Endothelial cell of umbilical vein (primary cell): Measurements from ENCODE around the gene UVRAG. TPM values are rescaled to one million over a fixed set of nuclear protein-coding genes. Genes with fewer than 3 reads are reported as not detected.

Source experiments
- BruUV-seq: library from RNA; stranded (reverse); fragments of 400-500 nt; replicated peaks from 2 replicates; lab custom pipeline; 2021; lab: Mats Ljungman, UMichigan
- CTCF ChIA-PET: fragments of 300-600, 350-600 bp; sonication (Branson Sonifier 250); formaldehyde crosslinking; loops from one replicate; lab custom pipeline; 2021; ENCODE audit warnings: antibody characterized with exemption, inconsistent platforms; lab: Charles Lee
- POLR2A ChIA-PET: fragments of 300-600, 350-600 bp; sonication (Branson Sonifier 250); formaldehyde crosslinking; loops from one replicate; lab custom pipeline; 2021; ENCODE audit warnings: antibody characterized with exemption, inconsistent platforms; lab: Charles Lee
- DNase-seq: peaks from one replicate; pipeline ENCODE4 v3.0.0-alpha.2; 2011; ENCODE audit warnings: low read depth, low spot score
- FAIRE-seq: peaks from 2 replicates; lab custom pipeline; 2011; peaks lifted over from hg19 to GRCh38; lab: Jason Lieb, UNC
- H2AFZ ChIP-seq: 2 replicates; pipeline ENCODE4 v1.6.0; 2012; ENCODE audit warnings: low read depth, low read length, control low read depth, inconsistent platforms
- H3K27ac ChIP-seq: 2 replicates; pipeline ENCODE4 v1.5.1; 2011; ENCODE audit warnings: low read depth, mild to moderate bottlenecking, control low read depth, low read length, moderate library complexity; ENCODE audit not compliant: insufficient read depth
- H3K27me3 ChIP-seq, 2 experiments: 2 replicates each; pipeline versions ENCODE4 v1.6.0 to v1.6.1; 2011; ENCODE audit warnings: low read length in 2 of 2, mixed read lengths in 1 of 2; ENCODE audit not compliant: control insufficient read depth in 2 of 2, insufficient read depth in 2 of 2
- H3K36me3 ChIP-seq, 2 experiments: 2 replicates in 1 of 2; 3 replicates in 1 of 2; pipeline ENCODE4 v1.5.1; 2011; ENCODE audit warnings: low read length in 2 of 2, mild to moderate bottlenecking in 1 of 2, moderate library complexity in 1 of 2; ENCODE audit not compliant: control insufficient read depth in 2 of 2, insufficient read depth in 2 of 2; ENCODE audit errors: extremely low read depth in 1 of 2
- H3K4me1 ChIP-seq: 3 replicates; pipeline ENCODE4 v1.5.1; 2011; ENCODE audit warnings: mild to moderate bottlenecking, low read length; ENCODE audit not compliant: control insufficient read depth, insufficient read depth; ENCODE audit errors: extremely low read depth
- H3K4me2 ChIP-seq: 2 replicates; pipeline ENCODE4 v1.6.1; 2011; ENCODE audit warnings: low read length, control low read depth, mixed read lengths; ENCODE audit not compliant: insufficient read depth
- H3K4me3 ChIP-seq, 3 experiments: fragments of 200-600 bp in 1 of 3; sonication (generic), shearing (Covaris generic) in 1 of 3; replicated peaks in 1 of 3; 2 replicates each; pipeline ENCODE4 v1.5.1; 2011 to 2016; ENCODE audit warnings: control low read depth in 3 of 3, low read length in 3 of 3, mild to moderate bottlenecking in 2 of 3, inconsistent platforms in 1 of 3, low read depth in 1 of 3, moderate library complexity in 1 of 3; ENCODE audit not compliant: insufficient read depth in 1 of 3
- H3K79me2 ChIP-seq: 2 replicates; pipeline ENCODE4 v1.6.0; 2012; ENCODE audit warnings: low read length, inconsistent platforms; ENCODE audit not compliant: control insufficient read depth, insufficient read depth
- H3K9ac ChIP-seq: replicated peaks from 2 replicates; pipeline ENCODE3; 2011; ENCODE audit warnings: low read length, control low read depth; ENCODE audit not compliant: insufficient read depth; ENCODE audit errors: extremely low read depth
- H3K9me1 ChIP-seq: replicated peaks from 3 replicates; pipeline ENCODE4 v1.6.0; 2011; ENCODE audit warnings: mild to moderate bottlenecking, low read length; ENCODE audit not compliant: control insufficient read depth, insufficient read depth; ENCODE audit errors: extremely low read depth
- H3K9me3 ChIP-seq: replicated peaks from 2 replicates; pipeline ENCODE4 v1.5.1; 2012; ENCODE audit warnings: low read length, inconsistent platforms; ENCODE audit not compliant: control insufficient read depth, insufficient read depth
- H4K20me1 ChIP-seq: replicated peaks from 2 replicates; pipeline ENCODE3; 2011; ENCODE audit warnings: mild to moderate bottlenecking, low read length; ENCODE audit not compliant: control insufficient read depth, insufficient read depth; ENCODE audit errors: extremely low read depth
- EZH2 ChIP-seq: IDR thresholded peaks from 2 replicates; pipeline ENCODE4 v1.6.1; 2012; ENCODE audit warnings: borderline replicate concordance, low read depth, mild to moderate bottlenecking, moderate library complexity, low read length, inconsistent platforms; ENCODE audit not compliant: severe bottlenecking
- FOS ChIP-seq: IDR thresholded peaks from 2 replicates; pipeline ENCODE4 v1.6.1; 2011; ENCODE audit warnings: mild to moderate bottlenecking, low read length, moderate library complexity, borderline replicate concordance; ENCODE audit not compliant: insufficient read depth
- GATA2 ChIP-seq: IDR thresholded peaks from 2 replicates; pipeline ENCODE4 v1.7.0; 2011; ENCODE audit warnings: low read depth, mild to moderate bottlenecking, moderate library complexity, mixed read lengths, low read length; ENCODE audit not compliant: insufficient read length, insufficient read depth
- JUN ChIP-seq: IDR thresholded peaks from 2 replicates; pipeline ENCODE4 v1.6.1; 2011; ENCODE audit warnings: borderline replicate concordance, low read depth; ENCODE audit not compliant: insufficient read length, insufficient read depth
- MYC ChIP-seq: IDR thresholded peaks from one replicate; pipeline ENCODE4 v1.6.1; 2011; ENCODE audit warnings: mild to moderate bottlenecking, low read depth, low read length
- POLR2A ChIP-seq: IDR thresholded peaks from 2 replicates; pipeline ENCODE4 v1.6.1; 2012; ENCODE audit warnings: low read depth, mild to moderate bottlenecking, control low read depth, low read length
- POLR2AphosphoS5 ChIP-seq: IDR thresholded peaks from 2 replicates; pipeline ENCODE4 v1.6.1; 2012; ENCODE audit warnings: low read depth, mild to moderate bottlenecking, control low read depth, low read length, moderate library complexity; ENCODE audit not compliant: insufficient read depth
- dilution Hi-C: fragments of 300-500 bp; cut with MboI; formaldehyde crosslinking; loops from one replicate; pipeline ENCODE4 v1.15.0; 2019; ENCODE audit warnings: low sequenced_read_pairs; ENCODE audit not compliant: extremely low pct_ligation_motif_present
- intact Hi-C: fragments of 100-400 bp; cut with micrococcal nuclease; formaldehyde crosslinking; loops from one replicate; pipeline ENCODE4 v1.10.0; 2022
- polyA plus RNA-seq, 4 experiments: library from polyadenylated mRNA; depleted of rRNA in 3 of 4; stranded (reverse) in 3 of 4; unstranded in 1 of 4; fragments of >200 nt; gene quantifications; 2 replicates each; pipeline versions ENCODE4 v1.2.1 to v1.2.3, GENCODE V29; 2011 to 2012; ENCODE audit warnings: missing spikeins in 1 of 4
- total RNA-seq: library from RNA; stranded (reverse); gene quantifications from 2 replicates; pipeline ENCODE4 v1.2.3, GENCODE V29; 2021
- TF ChIP-seq, protein P1 (sequence below): IDR thresholded peaks from 2 replicates; pipeline ENCODE4 v1.6.1; 2011; ENCODE audit not compliant: insufficient read depth, insufficient read length
- TF ChIP-seq, protein P2 (sequence below), 2 donors: IDR thresholded peaks; 1 replicate in 1 of 2; 2 replicates in 1 of 2; pipeline ENCODE4 v1.5.1; 2011; ENCODE audit warnings: low read length in 2 of 2, mild to moderate bottlenecking in 2 of 2, moderate library complexity in 2 of 2, control low read depth in 1 of 2, inconsistent platforms in 1 of 2, low read depth in 1 of 2; ENCODE audit not compliant: insufficient read depth in 1 of 2; ENCODE audit errors: extremely low read depth in 1 of 2

Gene UVRAG
- total and polyA plus RNA-seq, 2 donors (not counting 3 experiments of a cell fraction or from before 2014, with no cell fraction given): 21.2 to 65.6 TPM

GRCh38 chr11:75827562-75827961, 12.6 kb downstream of the UVRAG start:
- dilution Hi-C loops (no loop called here), intact Hi-C loops (loop anchor here (1.0 to 5.0 kb wide), 3 partner anchors 14 to 360 kb away; no protein-coding TSS in a partner anchor)
- peak overlapping the region; percentile 86 for H3K9ac ChIP-seq
- DNase-seq: peak; percentile 73
- no peak for FAIRE-seq
- peaks cover 1 to 2% of the 10 kb centered on the region in 2 experiments for H3K36me3 ChIP-seq
- H3K79me2 ChIP-seq: peaks cover 81% of the 10 kb centered on the region
- H3K4me3 ChIP-seq: peak overlapping the region in 1 of 3 experiments; percentile 21
- peak overlapping the region; percentile 90 for H3K27ac ChIP-seq
- CTCF ChIA-PET: interaction anchor here (1.1 to 5.3 kb wide), 4 partner anchors 9 to 40 kb away, joined by 4 to 28 read pairs (median 17); partner anchors contain the start of gene UVRAG
- no peaks in the 10 kb centered on the region for H3K27me3 ChIP-seq
- TF ChIP-seq POLR2A (peak; percentile 49), JUN (peak; percentile 58), GATA2 (no peak), POLR2AphosphoS5 (peak; percentile 35), FOS (peak; percentile 34), EZH2 (no peak), MYC (no peak)
- TF ChIP-seq, protein P1, sequence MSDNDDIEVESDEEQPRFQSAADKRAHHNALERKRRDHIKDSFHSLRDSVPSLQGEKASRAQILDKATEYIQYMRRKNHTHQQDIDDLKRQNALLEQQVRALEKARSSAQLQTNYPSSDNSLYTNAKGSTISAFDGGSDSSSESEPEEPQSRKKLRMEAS: no peak
- TF ChIP-seq, protein P2, sequence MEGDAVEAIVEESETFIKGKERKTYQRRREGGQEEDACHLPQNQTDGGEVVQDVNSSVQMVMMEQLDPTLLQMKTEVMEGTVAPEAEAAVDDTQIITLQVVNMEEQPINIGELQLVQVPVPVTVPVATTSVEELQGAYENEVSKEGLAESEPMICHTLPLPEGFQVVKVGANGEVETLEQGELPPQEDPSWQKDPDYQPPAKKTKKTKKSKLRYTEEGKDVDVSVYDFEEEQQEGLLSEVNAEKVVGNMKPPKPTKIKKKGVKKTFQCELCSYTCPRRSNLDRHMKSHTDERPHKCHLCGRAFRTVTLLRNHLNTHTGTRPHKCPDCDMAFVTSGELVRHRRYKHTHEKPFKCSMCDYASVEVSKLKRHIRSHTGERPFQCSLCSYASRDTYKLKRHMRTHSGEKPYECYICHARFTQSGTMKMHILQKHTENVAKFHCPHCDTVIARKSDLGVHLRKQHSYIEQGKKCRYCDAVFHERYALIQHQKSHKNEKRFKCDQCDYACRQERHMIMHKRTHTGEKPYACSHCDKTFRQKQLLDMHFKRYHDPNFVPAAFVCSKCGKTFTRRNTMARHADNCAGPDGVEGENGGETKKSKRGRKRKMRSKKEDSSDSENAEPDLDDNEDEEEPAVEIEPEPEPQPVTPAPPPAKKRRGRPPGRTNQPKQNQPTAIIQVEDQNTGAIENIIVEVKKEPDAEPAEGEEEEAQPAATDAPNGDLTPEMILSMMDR (IDR thresholded peaks at IDR 0.05; ENCODE audit: extremely low read depth in 1 of 2, insufficient read depth in 1 of 2, low read depth in 1 of 2, low read length in 2 of 2): no peak
- H4K20me1 ChIP-seq: no peaks in the 10 kb centered on the region
- H3K9me3 ChIP-seq: no peaks in the 10 kb centered on the region
- peak overlapping the region; percentile 72 for H3K4me2 ChIP-seq
- peaks cover 56% of the 10 kb centered on the region for H3K4me1 ChIP-seq
- POLR2A ChIA-PET: interaction anchor here (1.0 to 2.5 kb wide), 2 partner anchors 13 to 14 kb away, joined by 3 to 18 read pairs; partner anchors contain the start of gene UVRAG
- no TSS peak for BruUV-seq
- no peak overlapping the region for H2AFZ ChIP-seq
- H3K9me1 ChIP-seq: no peaks in the 10 kb centered on the region
